Activated naive CD8-positive, alpha-beta T cell (primary cell): ENCODE results near the gene AP5Z1.

Experiments used
- H3K27ac Mint-ChIP-seq: one replicate; pipeline ENCODE4 v1.8.0; 2021; ENCODE audit warnings: mixed read lengths
- H3K27me3 Mint-ChIP-seq: one replicate; pipeline ENCODE4 v1.8.0; 2021; ENCODE audit warnings: mixed read lengths
- H3K36me3 Mint-ChIP-seq: one replicate; pipeline ENCODE4 v1.8.0; 2021; ENCODE audit warnings: mixed read lengths
- H3K4me1 Mint-ChIP-seq: one replicate; pipeline ENCODE4 v1.8.0; 2021; ENCODE audit warnings: low read depth, mixed read lengths
- H3K4me3 Mint-ChIP-seq: one replicate; pipeline ENCODE4 v1.8.0; 2021; ENCODE audit warnings: mild to moderate bottlenecking, mixed read lengths
- H3K9me3 Mint-ChIP-seq: one replicate; pipeline ENCODE4 v1.8.0; 2021; ENCODE audit warnings: low read depth, mixed read lengths

Gene AP5Z1

GRCh38 chr7:4775250-4775847, at the start of gene AP5Z1:
AP5Z1 (plus strand) TSS chr7:4775623; CDS start chr7:4775716, 93 bp downstream.
- Mint-ChIP-seq H3K4me1 (peaks cover 44% of the 10 kb centered on the region), H3K36me3 (peaks cover 2% of the 10 kb centered on the region), H3K9me3 (no peaks in the 10 kb centered on the region), H3K27me3 (no peaks in the 10 kb centered on the region), H3K27ac (peak within 1 kb of the TSS; percentile 98), H3K4me3 (peak within 1 kb of the TSS; percentile 96)

GRCh38 chr7:4725850-4726450, 49.5 kb upstream of the AP5Z1 start:
- Mint-ChIP-seq H3K36me3 (no peaks in the 10 kb centered on the region), H3K4me3 (peak overlapping the region; percentile 86), H3K4me1 (peaks cover 60% of the 10 kb centered on the region), H3K9me3 (no peaks in the 10 kb centered on the region), H3K27me3 (no peaks in the 10 kb centered on the region), H3K27ac (peak overlapping the region; percentile 89)

GRCh38 chr7:4726566-4726965, 48.9 kb upstream of the AP5Z1 start:
- Mint-ChIP-seq H3K27me3 (no peaks in the 10 kb centered on the region), H3K36me3 (no peaks in the 10 kb centered on the region), H3K4me1 (peaks cover 65% of the 10 kb centered on the region), H3K9me3 (no peaks in the 10 kb centered on the region), H3K4me3 (peak overlapping the region; percentile 86), H3K27ac (peak overlapping the region; percentile 89)

GRCh38 chr7:4727914-4728705, 47.3 kb upstream of the AP5Z1 start:
- Mint-ChIP-seq H3K9me3 (no peaks in the 10 kb centered on the region), H3K4me1 (peaks cover 76% of the 10 kb centered on the region), H3K27ac (peak overlapping the region; percentile 28), H3K36me3 (no peaks in the 10 kb centered on the region), H3K4me3 (peak overlapping the region; percentile 27), H3K27me3 (no peaks in the 10 kb centered on the region)

- Mint-ChIP-seq H3K27ac (no peak overlapping the region), H3K9me3 (no peaks in the 10 kb centered on the region), H3K4me3 (no peak overlapping the region), H3K4me1 (peaks cover 81% of the 10 kb centered on the region), H3K36me3 (no peaks in the 10 kb centered on the region), H3K27me3 (no peaks in the 10 kb centered on the region)
Measured at GRCh38 chr7:4729266-4729665, 46.2 kb upstream of the AP5Z1 start.

GRCh38 chr7:4730276-4730675, 45.1 kb upstream of the AP5Z1 start:
- Mint-ChIP-seq H3K36me3 (no peaks in the 10 kb centered on the region), H3K4me1 (peaks cover 79% of the 10 kb centered on the region), H3K4me3 (peak overlapping the region; percentile 62), H3K27ac (peak overlapping the region; percentile 50), H3K9me3 (no peaks in the 10 kb centered on the region), H3K27me3 (no peaks in the 10 kb centered on the region)

- H3K4me1 Mint-ChIP-seq = peaks cover 76% of the 10 kb centered on the region
- peak overlapping the region; percentile 62 for H3K4me3 Mint-ChIP-seq
- no peaks in the 10 kb centered on the region for H3K36me3 Mint-ChIP-seq
- peak overlapping the region; percentile 50 for H3K27ac Mint-ChIP-seq
- no peaks in the 10 kb centered on the region for H3K9me3 Mint-ChIP-seq
- no peaks in the 10 kb centered on the region for H3K27me3 Mint-ChIP-seq
Measured at GRCh38 chr7:4730971-4731370, 44.5 kb upstream of the AP5Z1 start.

- H3K9me3 Mint-ChIP-seq = no peaks in the 10 kb centered on the region
- no peaks in the 10 kb centered on the region for H3K36me3 Mint-ChIP-seq
- H3K27me3 Mint-ChIP-seq = no peaks in the 10 kb centered on the region
- H3K4me3 Mint-ChIP-seq = no peak overlapping the region
- peaks cover 69% of the 10 kb centered on the region for H3K4me1 Mint-ChIP-seq
- no peak overlapping the region for H3K27ac Mint-ChIP-seq
Measured at GRCh38 chr7:4731803-4732202, 43.6 kb upstream of the AP5Z1 start.

- H3K4me1 Mint-ChIP-seq = peaks cover 71% of the 10 kb centered on the region
- peak overlapping the region; percentile 24 for H3K4me3 Mint-ChIP-seq
- H3K9me3 Mint-ChIP-seq = no peaks in the 10 kb centered on the region
- peak overlapping the region; percentile 94 for H3K27ac Mint-ChIP-seq
- no peaks in the 10 kb centered on the region for H3K27me3 Mint-ChIP-seq
- no peaks in the 10 kb centered on the region for H3K36me3 Mint-ChIP-seq
Measured at GRCh38 chr7:4733936-4734528, 41.4 kb upstream of the AP5Z1 start.

GRCh38 chr7:4734587-4735345, 40.7 kb upstream of the AP5Z1 start:
- Mint-ChIP-seq H3K4me3 (no peak overlapping the region), H3K27ac (peak overlapping the region; percentile 64), H3K4me1 (peaks cover 74% of the 10 kb centered on the region), H3K36me3 (no peaks in the 10 kb centered on the region), H3K27me3 (no peaks in the 10 kb centered on the region), H3K9me3 (no peaks in the 10 kb centered on the region)

GRCh38 chr7:4737300-4737699, 38.1 kb upstream of the AP5Z1 start:
- H3K36me3 Mint-ChIP-seq = peaks cover 3% of the 10 kb centered on the region

GRCh38 chr7:4738711-4739527, 36.5 kb upstream of the AP5Z1 start:
- H3K9me3 Mint-ChIP-seq = no peaks in the 10 kb centered on the region
- H3K36me3 Mint-ChIP-seq = peaks cover 3% of the 10 kb centered on the region
- H3K4me1 Mint-ChIP-seq = peaks cover 51% of the 10 kb centered on the region
- peak overlapping the region; percentile 53 for H3K4me3 Mint-ChIP-seq
- peak overlapping the region; percentile 89 for H3K27ac Mint-ChIP-seq
- no peaks in the 10 kb centered on the region for H3K27me3 Mint-ChIP-seq

More at GRCh38 chr7:4737300-4737699, 38.1 kb upstream of the AP5Z1 start:
- Mint-ChIP-seq H3K27me3 (no peaks in the 10 kb centered on the region), H3K9me3 (no peaks in the 10 kb centered on the region), H3K4me1 (peaks cover 58% of the 10 kb centered on the region), H3K27ac (no peak overlapping the region), H3K4me3 (no peak overlapping the region)

GRCh38 chr7:4739528-4739992, 35.9 kb upstream of the AP5Z1 start:
- peaks cover 52% of the 10 kb centered on the region for H3K4me1 Mint-ChIP-seq
- H3K27ac Mint-ChIP-seq = peak overlapping the region; percentile 89
- no peaks in the 10 kb centered on the region for H3K9me3 Mint-ChIP-seq
- H3K27me3 Mint-ChIP-seq = no peaks in the 10 kb centered on the region
- peak overlapping the region; percentile 61 for H3K4me3 Mint-ChIP-seq
- H3K36me3 Mint-ChIP-seq = peaks cover 3% of the 10 kb centered on the region

- Mint-ChIP-seq H3K9me3 (no peaks in the 10 kb centered on the region), H3K27ac (no peak overlapping the region), H3K36me3 (peaks cover 3% of the 10 kb centered on the region), H3K4me3 (no peak overlapping the region), H3K4me1 (peaks cover 50% of the 10 kb centered on the region), H3K27me3 (no peaks in the 10 kb centered on the region)
Measured at GRCh38 chr7:4740796-4741195, 34.6 kb upstream of the AP5Z1 start.
